ENCODE data around the gene SMOC2. TPM values are rescaled to one million over a fixed set of nuclear protein-coding genes. Genes with fewer than 3 reads are reported as not detected.
A peak's percentile ranks its signal among the peaks of the same experiment; 100 is the strongest.

The SMOC2 gene
- polyA plus RNA-seq, 12 donors: 59.8 to 133 (median 90.2) TPM; not detected in 1

DNA sequence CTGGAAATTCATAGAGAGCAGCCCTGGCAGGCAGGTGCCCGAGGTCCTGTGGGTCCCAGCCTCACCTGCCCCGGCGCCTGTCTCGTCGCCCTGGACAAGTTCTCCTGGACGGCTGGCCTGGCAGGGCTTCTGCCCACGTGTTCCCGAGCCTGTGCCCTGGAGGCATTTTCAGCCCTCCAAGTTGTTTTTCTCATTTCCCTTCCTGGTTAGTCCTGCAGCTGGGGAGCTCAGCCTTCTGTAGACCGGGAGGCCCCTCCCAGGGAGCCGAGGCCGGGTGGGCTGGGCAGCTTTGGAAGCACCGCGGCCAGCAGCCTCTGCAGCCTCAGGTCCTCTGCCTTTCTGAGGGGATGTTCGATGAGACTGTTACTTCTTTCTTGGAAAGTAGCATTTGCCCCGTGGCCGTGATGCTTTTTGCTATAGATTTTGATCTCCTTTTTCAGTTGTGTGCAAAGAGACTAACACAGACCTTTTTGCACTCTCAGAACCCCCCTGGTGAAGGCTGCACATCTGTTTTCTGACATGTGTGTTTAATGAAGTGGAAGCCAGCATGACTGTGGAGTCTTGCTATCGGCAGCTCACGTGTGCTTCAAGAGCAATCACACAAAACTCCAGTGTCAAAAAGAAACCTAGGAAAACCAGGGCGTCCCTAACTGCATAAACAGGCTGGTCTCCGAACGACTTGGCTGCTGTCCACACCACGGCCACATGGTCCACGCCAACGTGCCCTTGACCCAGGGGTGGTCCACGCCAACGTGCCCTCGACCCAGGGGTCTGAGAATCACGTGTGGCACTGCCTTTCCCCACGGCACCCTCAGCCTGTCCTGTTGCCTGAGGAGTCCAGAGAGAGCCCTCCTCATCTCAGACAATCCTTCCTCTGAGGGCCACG lies 207.5 kb downstream of the SMOC2 start:
- no peak for DNase-seq

DNA sequence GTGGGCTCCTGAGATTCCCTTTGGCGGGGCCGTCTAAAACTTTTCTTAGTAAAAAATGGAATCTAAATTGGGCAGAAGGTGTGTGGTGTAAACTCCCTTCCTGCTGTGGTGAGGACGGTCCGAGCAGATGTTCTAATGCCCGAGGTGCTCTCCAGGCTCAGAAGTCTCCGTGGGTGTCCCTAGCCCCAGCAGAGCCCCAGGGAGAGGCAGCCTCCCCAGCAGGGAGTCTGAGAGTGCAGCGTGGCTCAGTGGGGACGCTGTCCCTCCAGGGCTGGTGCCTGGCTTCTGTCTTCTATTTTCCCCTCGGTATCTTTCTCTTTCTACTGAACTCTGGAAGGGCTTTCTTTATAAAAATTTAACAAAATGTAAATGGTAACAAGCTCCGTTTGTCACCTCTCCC lies 208.2 kb downstream of the SMOC2 start:
- DNase-seq: no peak

DNA sequence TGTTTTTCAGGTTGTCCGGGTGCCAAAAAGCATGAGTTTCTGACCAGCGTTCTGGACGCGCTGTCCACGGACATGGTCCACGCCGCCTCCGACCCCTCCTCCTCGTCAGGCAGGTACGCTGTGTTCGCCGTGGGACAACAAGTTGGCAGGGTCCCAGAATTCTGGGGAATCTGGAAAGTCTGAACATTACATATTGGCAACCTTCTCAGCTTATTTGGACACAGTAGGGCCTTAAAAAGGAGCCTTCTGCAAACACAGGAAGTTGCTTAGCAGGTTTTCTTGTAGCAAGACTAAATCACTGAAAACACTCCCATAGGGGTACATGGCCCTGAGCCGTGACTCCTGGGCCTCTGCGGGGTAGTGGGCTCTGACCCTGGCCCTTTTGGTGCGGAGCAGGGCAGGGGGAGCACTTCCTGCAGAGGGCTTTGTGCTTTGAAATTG lies 209.7 kb downstream of the SMOC2 start:
- DNase-seq: peak; percentile 64

DNA sequence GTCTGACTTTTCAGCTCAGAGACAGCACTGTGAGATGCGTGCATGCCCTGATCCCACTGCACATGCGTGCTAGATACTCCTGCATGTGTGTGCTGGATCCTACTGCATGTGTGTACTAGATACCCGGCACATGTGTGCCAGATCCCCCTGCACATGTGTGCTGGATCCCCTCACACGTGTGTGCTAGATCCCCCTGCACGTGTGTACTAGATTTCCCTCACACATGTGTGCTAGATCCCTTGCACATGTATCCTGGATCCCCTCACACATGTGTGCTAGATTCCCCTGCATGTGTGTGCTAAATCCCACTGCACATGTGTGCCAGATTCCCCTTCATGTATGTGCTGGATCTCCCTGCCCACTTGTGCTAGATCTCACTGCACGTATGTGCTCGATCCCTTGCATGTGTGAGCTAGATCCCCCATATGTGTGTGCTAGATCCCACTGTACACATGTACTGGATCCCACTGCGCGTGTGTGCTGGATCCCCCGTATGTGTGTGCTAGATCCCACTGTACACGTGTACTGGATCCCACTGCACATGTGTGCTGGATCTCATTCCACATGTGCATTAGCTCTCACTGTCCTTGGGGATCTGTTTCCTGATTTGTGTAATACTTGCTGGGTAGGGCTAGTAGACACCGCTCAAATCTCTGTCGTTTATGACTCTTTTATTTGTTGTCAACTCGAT lies 214.6 kb downstream of the SMOC2 start:
- no peak for DNase-seq

DNA sequence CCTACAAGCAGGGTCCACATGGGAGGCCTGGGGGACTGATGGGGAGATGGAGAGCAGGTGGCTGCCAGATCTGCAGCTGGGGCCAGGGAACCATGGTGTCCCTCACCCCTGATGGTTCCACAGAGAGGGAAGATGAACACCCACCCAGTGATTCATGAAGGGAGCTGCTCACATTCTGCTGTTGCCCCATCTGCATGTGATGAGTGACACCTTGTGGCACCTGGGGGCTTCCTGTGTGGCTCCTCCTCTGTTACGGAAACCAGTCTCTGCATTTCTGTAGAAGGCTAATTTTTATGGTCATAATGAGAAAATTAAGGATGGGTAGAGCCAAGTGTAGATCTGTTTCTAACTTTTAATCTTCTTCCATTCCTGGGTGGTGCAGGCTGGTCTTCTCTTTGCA lies 217.1 kb downstream of the SMOC2 start:
- DNase-seq: no peak

DNA sequence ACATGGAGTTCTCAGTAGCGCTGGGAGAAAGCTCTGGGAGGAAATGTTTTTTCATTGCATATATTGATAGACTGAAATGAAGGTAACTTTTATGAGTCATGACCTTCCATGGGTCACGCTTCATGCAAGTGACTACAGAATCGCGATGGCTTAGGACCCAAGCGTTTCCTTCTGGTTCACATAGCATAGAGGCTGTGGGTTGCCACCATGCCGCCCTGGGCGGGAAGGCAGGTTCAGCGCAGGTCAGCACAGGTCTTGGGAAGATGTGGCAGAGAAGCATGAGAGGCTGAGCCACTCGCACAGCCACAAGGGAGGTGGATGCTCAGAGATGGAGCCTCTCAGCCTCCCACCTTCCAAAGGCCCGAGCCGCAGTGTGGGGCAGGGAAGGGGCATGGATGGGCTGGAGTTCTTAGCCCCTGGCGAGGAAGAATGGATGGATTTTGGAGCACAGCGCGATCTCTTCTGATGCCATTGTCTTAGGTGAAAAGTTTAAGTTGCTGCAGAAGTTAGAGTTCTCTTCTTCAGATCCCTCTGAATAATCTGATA lies 219.5 kb downstream of the SMOC2 start:
- no peak for DNase-seq

DNA sequence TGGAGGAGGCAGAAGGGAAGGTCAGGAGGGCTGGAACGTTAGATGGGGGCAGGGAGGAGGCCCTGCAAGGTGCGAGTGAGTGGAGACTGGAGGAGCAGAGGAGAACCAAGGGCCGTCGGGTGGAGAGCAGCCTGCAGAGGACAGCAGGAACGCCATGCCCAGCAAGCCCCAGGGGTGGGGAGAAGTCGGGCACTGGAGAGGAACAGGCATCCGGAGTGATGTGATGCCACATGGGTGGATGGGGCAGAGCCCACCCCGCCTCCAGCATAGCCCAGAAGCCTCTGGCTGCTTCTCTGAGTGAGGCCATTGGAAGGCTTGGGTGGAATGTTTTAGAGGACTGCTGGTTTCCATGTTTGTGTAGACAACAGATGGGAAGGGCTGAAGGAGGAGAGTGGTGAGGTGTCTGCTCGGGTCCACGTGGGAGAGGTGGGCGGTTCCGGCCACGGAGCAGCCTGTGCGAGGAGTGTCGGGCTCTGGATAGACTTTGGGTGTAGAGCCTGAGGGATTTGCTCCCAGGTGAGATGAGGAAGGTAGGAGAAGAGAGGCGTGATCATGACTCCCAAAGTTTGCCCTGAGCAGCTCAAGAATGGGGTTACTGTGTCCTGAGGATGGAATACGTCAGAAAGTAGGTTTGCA lies 221.4 kb downstream of the SMOC2 start:
- no peak for DNase-seq

DNA sequence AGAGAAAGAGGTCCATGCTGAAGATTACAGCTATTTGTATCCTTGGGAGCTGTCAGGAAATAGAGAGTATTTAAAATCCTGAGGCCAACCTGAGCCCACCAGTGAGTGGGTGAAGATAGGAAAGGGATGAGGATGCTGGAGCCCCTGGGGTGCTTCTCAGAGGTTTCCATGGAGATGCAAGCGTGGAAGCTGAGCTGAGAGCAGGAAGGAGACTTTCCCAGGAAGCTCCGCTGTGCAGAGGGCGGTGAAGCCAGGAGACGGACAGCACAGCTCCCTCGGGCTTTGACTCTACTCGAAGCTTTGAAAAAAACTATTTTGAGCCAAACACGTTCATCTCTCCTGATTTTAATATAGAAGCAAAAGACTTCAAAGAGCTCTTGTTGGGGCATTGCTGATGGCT lies 222.1 kb downstream of the SMOC2 start:
- no peak for DNase-seq

DNA sequence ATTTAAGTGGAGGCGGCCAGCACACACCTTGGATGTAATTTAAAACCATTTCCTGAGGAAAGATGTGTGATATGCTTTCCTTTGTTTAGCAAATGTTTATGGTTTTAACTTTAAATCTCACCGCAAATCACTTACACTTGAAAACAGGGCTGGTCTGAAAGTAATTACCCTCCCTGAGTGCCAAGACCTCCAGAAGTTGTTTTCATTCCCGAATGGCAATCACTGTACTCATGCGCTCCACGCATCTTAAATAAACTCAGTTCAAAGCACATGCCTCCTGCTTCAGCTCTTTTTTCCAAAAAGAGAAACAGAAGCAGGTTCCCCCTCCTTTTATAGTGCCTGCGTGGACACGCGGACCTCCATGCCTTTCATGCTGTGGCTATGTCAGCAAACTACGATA lies 224.0 kb downstream of the SMOC2 start:
- DNase-seq: no peak

DNA sequence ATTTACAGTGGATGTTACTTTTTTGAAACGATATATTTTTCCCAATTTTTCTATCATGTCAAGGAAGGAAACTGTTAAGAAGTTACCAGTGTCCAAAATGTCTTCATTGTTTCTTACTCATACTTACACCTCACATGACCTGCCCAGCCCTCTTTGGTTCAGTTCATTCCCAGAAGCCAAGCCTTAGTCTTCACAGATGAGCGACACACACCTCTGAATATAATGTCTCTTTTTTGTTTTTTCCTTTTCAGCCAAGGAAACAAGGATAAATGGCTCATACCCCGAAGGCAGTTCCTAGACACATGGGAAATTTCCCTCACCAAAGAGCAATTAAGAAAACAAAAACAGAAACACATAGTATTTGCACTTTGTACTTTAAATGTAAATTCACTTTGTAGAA lies 225.2 kb downstream of the SMOC2 start:
- DNase-seq: no peak

DNA sequence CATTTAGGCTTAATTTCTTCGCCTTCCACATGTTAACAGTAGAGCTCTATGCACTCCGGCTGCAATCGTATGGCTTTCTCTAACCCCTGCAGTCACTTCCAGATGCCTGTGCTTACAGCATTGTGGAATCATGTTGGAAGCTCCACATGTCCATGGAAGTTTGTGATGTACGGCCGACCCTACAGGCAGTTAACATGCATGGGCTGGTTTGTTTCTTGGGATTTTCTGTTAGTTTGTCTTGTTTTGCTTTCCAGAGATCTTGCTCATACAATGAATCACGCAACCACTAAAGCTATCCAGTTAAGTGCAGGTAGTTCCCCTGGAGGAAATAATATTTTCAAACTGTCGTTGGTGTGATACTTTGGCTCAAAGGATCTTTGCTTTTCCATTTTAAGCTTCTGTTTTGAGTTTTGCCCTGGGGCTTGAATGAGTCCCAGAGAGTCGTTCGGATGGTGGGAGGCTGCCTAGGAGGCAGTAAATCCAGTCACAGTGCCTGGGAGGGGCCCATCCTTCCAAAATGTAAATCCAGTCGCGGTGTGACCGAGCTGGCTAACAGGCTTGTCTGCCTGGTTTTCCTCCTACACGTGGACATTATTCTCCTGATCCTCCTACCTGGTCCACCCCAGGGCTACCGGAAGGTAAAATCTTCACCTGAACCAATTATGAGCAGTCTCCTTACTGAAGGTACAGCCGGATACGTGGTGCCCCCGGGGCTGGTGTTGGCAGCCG lies 225.9 kb downstream of the SMOC2 start:
- DNase-seq: no peak

DNA sequence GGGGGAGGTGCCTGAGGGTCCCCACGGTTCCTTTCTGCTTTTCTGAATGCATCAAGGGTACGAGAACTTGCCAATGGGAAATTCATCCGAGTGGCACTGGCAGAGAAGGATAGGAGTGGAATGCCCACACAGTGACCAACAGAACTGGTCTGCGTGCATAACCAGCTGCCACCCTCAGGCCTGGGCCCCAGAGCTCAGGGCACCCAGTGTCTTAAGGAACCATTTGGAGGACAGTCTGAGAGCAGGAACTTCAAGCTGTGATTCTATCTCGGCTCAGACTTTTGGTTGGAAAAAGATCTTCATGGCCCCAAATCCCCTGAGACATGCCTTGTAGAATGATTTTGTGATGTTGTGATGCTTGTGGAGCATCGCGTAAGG lies 226.4 kb downstream of the SMOC2 start:
- DNase-seq: no peak

DNA sequence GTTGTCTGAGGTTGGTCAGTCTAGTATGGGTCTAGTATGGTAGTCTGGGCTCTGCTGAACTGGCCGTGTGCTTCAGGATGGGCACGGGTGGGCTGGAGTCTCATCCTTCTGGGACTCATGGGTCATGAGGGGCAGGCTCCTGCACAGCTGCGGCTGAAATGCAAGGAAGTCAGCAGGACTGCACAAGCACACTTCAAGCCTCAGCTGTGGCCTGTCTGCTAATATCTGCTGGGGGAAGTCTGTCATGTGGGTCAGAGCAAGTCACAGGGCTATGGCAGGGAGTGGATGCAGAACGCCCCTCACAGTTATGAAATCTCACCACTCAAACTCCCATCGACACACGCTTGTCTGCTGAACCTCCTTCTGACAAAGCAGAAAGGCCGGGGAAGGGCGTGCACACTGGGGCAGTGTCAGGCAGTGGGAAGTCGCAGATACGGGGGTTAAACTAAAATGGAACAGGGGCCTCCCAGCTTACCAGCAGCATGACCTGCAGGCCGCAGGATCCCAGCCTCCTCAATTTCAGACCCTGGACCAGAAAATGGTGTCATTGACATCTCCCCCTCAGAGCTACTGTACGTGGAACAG lies 229.5 kb downstream of the SMOC2 start:
- DNase-seq: no peak

DNA sequence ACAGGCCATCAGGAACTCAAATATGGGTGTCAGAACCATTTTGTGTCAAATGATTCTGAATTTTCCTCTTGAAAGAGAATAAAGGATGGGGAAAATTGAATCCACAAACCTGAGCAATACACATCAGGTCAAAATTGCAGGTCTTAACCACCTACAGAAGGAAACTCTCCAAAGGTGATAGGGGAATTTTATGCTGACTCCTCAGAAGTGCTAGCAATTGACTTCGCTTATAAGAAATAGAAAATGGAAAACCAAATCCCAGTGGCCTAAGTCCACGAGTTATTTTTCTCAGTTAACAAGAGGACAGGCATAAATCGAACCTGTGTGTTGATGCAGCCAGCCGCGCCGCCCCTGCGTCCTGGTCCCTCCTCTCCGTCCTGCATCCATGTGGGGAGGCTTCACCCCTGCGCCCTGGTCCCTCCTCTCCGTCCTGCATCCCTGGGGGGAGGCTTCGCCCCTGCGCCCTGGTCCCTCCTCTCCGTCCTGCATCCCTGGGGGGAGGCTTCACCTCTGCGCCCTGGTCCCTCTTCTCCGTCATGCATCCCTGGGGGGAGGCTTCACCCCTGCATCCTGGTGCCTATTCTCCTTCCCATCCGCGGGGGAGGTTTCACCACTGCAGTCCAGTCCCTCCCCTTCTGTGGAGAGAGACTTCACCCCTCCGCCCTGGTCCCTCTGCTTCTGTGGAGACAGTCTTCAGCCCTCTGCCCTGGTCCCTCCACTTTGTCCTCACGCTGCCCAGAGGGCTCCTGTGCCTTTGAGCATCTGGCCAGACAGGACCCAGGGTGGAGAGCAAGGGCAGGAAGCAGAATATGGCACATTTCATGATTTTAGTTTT lies 230.3 kb downstream of the SMOC2 start:
- DNase-seq: no peak

DNA sequence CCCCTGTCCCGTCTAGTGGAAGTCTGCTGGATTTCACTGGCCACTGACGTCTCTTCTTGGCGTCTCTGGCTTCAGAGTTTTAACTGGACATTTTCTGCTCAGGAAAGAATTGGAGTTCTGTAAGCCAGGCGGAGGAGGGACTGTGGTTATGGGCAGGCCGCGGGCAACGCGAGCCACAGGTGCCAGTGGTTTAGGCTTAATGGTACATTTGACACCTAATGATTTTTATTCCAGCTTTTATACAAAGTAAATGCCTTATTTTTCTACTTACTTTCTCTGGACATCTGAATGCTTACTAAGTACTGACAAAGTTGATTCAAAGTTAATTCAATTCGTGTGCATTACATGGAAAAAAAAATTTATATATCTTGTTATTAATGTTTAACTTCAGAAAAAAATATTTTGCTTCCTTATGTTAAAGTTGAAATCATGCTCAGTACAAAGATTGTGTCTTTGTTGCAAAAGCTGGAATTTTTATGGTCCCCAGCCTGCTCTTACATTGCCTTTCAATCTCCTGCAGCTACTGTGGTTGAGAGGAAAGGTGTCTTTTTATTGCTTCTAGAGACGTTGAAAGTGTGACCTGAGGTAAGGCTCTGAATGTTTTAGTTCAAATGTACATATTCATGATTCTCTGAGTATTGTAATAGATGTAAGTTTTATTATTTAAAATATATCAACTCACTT lies 231.0 kb downstream of the SMOC2 start:
- DNase-seq: no peak

DNA sequence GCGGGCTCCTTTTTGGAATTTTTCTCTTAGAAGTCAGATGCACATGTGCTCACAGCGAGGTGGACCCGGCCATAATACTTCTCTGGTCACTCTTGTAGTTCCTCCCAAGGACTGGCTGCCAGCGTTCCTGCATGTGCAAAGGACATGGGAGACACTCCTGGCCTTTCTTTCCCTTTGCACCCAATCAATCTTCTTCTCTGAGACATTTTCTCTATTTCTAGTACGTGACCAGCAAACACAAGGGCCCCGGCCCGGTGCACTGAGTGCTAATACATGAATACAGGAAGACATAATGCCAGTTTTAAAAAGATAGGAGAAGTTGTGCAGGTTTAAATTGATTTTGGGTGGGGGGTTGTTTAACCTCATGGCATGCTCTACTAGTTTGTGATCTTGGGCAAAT lies 233.6 kb downstream of the SMOC2 start:
- no peak for DNase-seq

DNA sequence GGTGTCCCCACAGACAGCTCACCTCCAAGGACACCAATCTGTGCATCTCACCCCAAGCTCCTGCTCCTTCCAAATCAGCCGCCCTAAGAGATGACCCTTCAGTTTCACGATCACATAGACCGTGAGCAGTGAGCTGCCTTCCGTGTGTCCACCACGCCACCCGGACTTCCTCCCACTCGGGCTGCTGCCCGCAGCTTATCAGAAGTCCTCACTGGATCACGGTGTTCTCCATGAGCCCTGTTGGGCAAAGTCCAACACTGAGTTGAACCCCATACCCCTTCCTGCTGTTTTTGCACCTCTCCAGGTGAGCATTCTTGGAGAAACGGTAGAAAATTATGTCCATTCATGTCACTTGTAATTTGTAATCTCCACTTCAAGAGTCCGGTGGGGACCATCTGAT lies 234.4 kb downstream of the SMOC2 start:
- no peak for DNase-seq

DNA sequence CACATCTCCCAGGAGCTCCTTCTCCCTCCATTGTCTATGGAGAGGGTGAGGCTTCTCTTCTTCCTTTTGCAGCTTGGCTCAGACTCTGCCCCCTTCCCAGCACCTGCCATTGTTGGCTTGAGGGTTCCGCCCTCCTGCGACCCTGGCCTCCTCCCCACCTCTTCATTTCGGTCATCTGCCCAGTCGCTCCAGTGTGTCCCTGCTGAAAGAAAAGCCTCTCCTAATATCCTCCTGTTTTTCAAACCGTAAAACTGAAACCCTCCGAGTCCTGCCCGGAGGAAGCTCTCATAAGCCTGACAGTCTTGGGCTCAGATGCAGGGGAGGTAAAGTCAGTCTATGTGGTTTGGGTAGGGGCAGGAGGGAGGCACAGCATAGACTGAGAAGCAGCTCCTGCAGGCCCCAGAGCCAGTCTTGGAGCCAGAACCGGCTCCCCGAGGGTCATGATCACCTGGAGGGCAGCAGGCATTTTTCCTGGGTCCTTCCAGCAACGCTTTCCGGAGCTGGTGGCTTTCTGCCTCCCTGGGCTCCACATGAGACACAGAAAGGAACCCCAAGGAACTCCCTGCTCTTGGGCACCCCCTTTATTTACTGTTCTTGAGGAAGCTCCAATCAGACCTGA lies 235.1 kb downstream of the SMOC2 start:
- no peak for DNase-seq

DNA sequence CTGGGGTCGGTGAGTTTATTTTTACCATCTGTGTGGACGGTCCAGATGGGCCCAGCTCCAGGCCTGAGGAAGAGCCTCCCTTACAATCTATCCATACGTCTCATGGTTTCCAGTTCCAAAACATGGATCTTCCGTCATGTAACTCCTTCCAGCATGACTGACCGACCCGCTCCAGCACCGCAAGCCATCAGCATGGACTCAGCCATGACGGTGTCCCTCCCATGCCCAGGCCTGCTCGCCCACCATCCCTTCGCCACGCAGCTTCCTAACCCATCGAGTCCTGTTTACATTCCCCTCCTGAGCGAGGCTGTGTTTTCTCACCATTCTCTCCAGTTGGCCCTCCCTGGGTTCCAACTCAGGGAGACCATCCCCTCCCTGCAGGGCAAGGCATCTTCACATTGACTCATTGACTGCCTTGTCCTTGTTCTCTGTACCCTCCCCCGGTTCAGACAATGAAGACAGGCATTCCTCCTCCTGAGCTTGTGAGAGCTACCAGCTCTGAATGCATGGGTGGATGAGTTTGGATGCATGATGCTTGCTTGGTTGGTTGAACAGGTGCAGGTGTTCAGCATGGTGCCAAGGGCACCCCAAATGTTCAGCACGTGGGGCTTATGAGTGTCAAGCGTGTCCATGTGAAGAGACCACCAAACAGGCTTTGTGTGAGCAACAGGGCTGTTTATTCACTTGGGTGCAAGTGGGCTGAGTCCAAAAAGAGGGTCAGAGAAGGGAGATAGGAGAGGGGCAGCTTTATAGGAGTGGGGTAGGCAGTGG lies 235.8 kb downstream of the SMOC2 start:
- DNase-seq: no peak

Data from muscle of arm (tissue), 12 donors.